A549 (cell line): Measurements from ENCODE around the gene NUDT1.

ENCODE experiments used
- ESRRA ChIP-seq: fragments of 150-350 bp; IDR thresholded peaks from 2 replicates; pipeline ENCODE4 v1.6.1; 2014; ENCODE audit warnings: mild to moderate bottlenecking, low read length, borderline replicate concordance
- FOSL2 ChIP-seq, 2 experiments: fragments of 450-650 bp in 1 of 2; fragments of >200 bp in 1 of 2; sonication (Bioruptor Twin) in 1 of 2; formaldehyde crosslinking; IDR thresholded peaks; 2 replicates each; pipeline versions ENCODE4 v1.5.0 to v1.6.1; 2016 to 2020; ENCODE audit warnings: mild to moderate bottlenecking in 1 of 2, moderate library complexity in 1 of 2
- HOXA7 ChIP-seq: fragments of 250-450 bp; sonication (Bioruptor Pico); IDR thresholded peaks from 2 replicates; pipeline ENCODE4 v1.5.0; 2020; ENCODE audit warnings: mild to moderate bottlenecking, moderate library complexity
- JUNB ChIP-seq: fragments of >200 bp; sonication (Bioruptor Twin); formaldehyde crosslinking; IDR thresholded peaks from 2 replicates; pipeline ENCODE4 v1.6.1; 2016
- MAFK ChIP-seq: fragments of 450-650 bp; IDR thresholded peaks from 2 replicates; pipeline ENCODE4 v1.6.1; 2014; ENCODE audit not compliant: partially characterized antibody
- MAZ ChIP-seq: fragments of 150-350 bp; IDR thresholded peaks from 2 replicates; pipeline ENCODE4 v1.6.1; 2014; ENCODE audit warnings: antibody characterized with exemption, low read depth, low read length, borderline replicate concordance
- POLR2A ChIP-seq: IDR thresholded peaks from 2 replicates; pipeline ENCODE4 v1.6.1; 2012; ENCODE audit warnings: mild to moderate bottlenecking, low read length
- TF ChIP-seq, protein P1 (sequence below): fragments of >200 bp; sonication (Bioruptor Twin); formaldehyde crosslinking; IDR thresholded peaks from 3 replicates; pipeline ENCODE4 v1.5.1; 2016
- TF ChIP-seq, protein P2 (sequence below): fragments of >200 bp; sonication (Bioruptor Twin); formaldehyde crosslinking; IDR thresholded peaks from 3 replicates; pipeline ENCODE4 v1.6.1; 2016

DNA sequence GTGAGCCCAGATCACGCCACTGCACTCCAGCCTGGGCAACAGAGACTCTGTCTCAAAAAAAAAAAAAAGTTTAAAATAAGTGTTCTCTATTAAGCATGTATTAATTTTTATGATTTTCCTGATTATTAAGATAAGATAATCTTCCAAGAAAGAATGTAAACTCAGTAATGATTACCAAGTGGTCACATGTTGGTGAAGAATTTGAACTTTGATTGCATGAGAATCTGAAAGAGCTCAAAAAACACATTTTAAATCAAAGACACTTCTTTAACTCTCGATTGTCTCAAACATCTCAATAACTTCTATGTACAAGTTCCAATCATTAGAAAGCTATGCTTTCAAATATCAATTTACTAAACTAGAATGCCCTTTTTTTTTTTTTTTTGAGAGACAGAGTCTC lies 38.4 kb downstream of the NUDT1 start:
- no peak for TF ChIP-seq ESRRA
- no peak for TF ChIP-seq MAFK
- TF ChIP-seq HOXA7: no peak
- TF ChIP-seq, protein P1, sequence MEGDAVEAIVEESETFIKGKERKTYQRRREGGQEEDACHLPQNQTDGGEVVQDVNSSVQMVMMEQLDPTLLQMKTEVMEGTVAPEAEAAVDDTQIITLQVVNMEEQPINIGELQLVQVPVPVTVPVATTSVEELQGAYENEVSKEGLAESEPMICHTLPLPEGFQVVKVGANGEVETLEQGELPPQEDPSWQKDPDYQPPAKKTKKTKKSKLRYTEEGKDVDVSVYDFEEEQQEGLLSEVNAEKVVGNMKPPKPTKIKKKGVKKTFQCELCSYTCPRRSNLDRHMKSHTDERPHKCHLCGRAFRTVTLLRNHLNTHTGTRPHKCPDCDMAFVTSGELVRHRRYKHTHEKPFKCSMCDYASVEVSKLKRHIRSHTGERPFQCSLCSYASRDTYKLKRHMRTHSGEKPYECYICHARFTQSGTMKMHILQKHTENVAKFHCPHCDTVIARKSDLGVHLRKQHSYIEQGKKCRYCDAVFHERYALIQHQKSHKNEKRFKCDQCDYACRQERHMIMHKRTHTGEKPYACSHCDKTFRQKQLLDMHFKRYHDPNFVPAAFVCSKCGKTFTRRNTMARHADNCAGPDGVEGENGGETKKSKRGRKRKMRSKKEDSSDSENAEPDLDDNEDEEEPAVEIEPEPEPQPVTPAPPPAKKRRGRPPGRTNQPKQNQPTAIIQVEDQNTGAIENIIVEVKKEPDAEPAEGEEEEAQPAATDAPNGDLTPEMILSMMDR: no peak
- no peak for TF ChIP-seq POLR2A
- no peak for TF ChIP-seq FOSL2 (IDR thresholded peaks at IDR 0.05)
- TF ChIP-seq FOSL2 (CRISPR knock-in tag; IDR thresholded peaks at IDR 0.05): no peak
- TF ChIP-seq MAZ: no peak
- TF ChIP-seq, protein P2, sequence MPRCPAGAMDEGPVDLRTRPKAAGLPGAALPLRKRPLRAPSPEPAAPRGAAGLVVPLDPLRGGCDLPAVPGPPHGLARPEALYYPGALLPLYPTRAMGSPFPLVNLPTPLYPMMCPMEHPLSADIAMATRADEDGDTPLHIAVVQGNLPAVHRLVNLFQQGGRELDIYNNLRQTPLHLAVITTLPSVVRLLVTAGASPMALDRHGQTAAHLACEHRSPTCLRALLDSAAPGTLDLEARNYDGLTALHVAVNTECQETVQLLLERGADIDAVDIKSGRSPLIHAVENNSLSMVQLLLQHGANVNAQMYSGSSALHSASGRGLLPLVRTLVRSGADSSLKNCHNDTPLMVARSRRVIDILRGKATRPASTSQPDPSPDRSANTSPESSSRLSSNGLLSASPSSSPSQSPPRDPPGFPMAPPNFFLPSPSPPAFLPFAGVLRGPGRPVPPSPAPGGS: no peak
- TF ChIP-seq JUNB: no peak
